HepG2 (cell line): ENCODE results near the gene TMEM14A.

Source experiments
- CEBPB ChIP-seq: IDR thresholded peaks from 2 replicates; pipeline ENCODE4 v1.6.1; 2011; ENCODE audit warnings: low read depth, low read length, improper control_type of control experiment, borderline replicate concordance
- MYC ChIP-seq: sonication (generic); formaldehyde crosslinking; IDR thresholded peaks from 2 replicates; pipeline ENCODE4 v1.9.0; 2021; ENCODE audit warnings: missing genetic modification reagents, borderline replicate concordance
- MZF1 ChIP-seq: sonication (generic); formaldehyde crosslinking; IDR thresholded peaks from 2 replicates; pipeline ENCODE4 v1.8.1; 2023; ENCODE audit warnings: mild to moderate bottlenecking, missing genetic modification reagents, borderline replicate concordance
- TF ChIP-seq, protein P1 (sequence below): IDR thresholded peaks from 2 replicates; pipeline ENCODE4 v1.6.1; 2016; ENCODE audit warnings: mild to moderate bottlenecking, missing biosample characterization, missing genetic modification reagents

GRCh38 chr6:52681416-52681815 lies 10.5 kb downstream of the TMEM14A start:
- TF ChIP-seq MYC (no peak), CEBPB (no peak), MZF1 (CRISPR knock-in tag) (no peak)
- TF ChIP-seq, protein P1, sequence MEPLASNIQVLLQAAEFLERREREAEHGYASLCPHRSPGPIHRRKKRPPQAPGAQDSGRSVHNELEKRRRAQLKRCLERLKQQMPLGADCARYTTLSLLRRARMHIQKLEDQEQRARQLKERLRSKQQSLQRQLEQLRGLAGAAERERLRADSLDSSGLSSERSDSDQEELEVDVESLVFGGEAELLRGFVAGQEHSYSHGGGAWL (CRISPR knock-in tag) = no peak
